HFF-Myc (cell line): ENCODE measurements around the gene KCNN2.

ENCODE experiments used
- DNase-seq: peaks from one replicate; pipeline ENCODE4 v3.0.0-alpha.2; 2011; ENCODE audit warnings: low read depth; ENCODE audit errors: extremely low read depth
- H3K4me3 ChIP-seq: replicated peaks from 2 replicates; pipeline ENCODE4 v1.5.1; 2011; ENCODE audit warnings: low read depth, mild to moderate bottlenecking, control low read depth, low read length
- TF ChIP-seq, protein P1 (sequence below): IDR thresholded peaks from 2 replicates; pipeline ENCODE4 v1.5.1; 2012; ENCODE audit warnings: mild to moderate bottlenecking, low read depth, low read length, control low read depth; ENCODE audit errors: missing control alignments

The KCNN2 gene

DNA sequence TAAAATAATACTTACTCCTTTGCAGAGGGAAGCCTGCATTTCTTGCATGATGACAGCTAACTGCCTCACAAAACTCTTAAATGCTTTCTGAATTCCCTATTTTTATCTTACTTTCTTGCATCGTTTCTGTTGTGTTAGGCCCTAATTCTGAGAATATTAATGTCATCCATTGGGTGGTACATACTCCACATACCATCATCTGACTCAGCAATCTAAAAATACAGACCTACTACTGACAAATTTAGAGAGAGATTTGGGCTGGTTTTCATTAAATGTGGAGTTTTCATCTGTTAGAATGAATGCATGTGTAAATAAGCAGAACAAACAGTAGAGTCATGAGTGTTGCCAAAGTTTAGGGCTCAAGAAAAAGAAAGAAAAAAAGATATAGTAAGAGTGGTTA lies 26.5 kb upstream of the KCNN2 start:
- no peak overlapping the region for H3K4me3 ChIP-seq
- TF ChIP-seq, protein P1, sequence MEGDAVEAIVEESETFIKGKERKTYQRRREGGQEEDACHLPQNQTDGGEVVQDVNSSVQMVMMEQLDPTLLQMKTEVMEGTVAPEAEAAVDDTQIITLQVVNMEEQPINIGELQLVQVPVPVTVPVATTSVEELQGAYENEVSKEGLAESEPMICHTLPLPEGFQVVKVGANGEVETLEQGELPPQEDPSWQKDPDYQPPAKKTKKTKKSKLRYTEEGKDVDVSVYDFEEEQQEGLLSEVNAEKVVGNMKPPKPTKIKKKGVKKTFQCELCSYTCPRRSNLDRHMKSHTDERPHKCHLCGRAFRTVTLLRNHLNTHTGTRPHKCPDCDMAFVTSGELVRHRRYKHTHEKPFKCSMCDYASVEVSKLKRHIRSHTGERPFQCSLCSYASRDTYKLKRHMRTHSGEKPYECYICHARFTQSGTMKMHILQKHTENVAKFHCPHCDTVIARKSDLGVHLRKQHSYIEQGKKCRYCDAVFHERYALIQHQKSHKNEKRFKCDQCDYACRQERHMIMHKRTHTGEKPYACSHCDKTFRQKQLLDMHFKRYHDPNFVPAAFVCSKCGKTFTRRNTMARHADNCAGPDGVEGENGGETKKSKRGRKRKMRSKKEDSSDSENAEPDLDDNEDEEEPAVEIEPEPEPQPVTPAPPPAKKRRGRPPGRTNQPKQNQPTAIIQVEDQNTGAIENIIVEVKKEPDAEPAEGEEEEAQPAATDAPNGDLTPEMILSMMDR = no peak
- DNase-seq = no peak

DNA sequence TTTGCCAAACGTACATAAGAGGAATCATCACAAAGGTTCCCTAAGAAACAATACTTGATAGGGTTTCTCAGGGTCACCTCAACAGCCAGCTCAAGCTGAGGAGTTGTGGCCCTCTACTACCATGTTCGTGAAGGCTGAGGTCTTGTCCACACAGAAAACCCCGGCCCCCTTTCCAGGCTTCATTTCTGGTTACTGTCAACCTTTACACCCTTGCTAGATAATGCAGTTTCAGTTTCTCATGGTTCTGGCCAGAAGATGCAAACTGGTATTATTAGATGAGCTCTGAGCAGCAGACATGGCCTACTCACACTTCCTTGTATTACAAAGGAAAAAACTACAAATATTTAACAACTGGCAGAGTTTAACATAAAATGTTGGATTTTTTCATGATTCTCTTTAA lies 22.8 kb upstream of the KCNN2 start:
- no peak for DNase-seq
- TF ChIP-seq, protein P1 = no peak

DNA sequence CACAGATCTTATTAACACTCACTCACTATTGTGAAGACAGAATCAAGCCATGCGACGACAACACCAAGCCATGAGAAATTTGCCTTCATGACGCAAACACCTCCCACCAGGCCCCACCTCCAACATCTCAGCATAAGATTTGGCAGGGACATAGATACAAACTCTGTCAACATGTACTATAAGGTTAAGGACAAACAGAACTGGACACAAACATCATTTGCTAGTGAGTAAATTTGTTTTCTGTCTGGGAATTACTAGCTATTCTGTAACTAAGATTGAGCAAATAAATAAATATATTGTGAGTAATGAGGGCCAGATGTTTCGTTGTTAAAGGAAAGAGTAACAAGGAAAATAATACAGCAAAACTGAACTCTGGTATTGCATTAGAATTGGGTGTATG lies 15.7 kb upstream of the KCNN2 start:
- TF ChIP-seq, protein P1 = no peak
- H3K4me3 ChIP-seq = no peak overlapping the region
- DNase-seq = no peak

More for the DNA sequence above, 22.8 kb upstream of the KCNN2 start:
- H3K4me3 ChIP-seq = no peak overlapping the region

DNA sequence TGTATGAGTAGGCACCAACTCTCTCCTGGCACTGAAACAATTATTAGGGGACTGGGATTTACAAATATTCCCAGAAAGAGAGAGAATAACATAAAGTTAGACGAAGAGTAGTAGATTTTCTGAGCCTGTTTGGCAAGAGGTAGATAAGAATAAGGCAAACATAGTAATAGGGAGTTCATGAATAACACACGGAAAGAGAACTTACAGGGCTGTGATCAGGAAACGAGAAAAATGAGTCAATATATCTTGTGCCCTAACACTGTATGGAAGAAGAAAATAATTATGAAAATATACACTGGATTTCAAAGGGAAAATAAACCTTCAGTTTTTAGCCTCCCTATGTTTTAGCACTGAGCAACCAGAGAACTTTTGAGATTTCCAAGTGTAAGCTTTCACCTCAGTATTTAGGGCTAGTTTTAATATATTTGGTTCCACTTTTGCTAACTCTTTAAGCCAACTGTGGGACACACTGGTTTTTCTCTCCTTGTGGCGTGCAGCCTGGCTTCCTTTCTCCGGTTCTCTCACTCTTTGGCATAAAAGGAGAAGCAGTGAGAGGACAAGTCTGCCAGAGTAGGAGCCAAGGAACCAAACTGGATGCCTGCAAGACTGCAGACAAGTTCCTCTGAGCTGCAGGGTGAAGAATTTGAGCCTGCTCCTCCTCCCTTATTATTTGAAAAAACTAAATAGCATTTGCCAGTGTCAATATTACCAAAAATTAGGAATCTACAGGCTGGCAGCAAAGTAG lies 6.6 kb upstream of the KCNN2 start:
- TF ChIP-seq, protein P1 = no peak
- H3K4me3 ChIP-seq = no peak overlapping the region
- DNase-seq = no peak

DNA sequence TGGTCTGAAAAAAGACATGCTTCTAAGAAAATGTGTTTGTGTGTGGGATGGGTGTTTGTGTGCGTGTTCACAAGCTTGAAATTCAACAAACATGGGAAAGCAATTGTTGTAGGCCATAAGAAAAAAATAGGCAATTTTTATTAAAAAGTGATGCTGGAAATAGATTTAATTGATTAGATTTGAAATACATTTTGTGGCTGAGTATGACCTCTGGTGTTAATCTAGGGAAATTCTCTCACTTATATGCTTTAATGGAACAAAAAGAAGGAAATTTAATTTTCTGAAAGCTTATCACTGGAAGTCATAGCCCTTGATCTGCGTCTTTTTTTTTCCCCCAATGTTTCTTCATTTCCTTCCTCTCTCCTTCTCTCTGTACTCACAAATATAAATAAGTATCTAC lies 3.5 kb upstream of the KCNN2 start:
- H3K4me3 ChIP-seq = no peak overlapping the region
- TF ChIP-seq, protein P1 = peak; percentile 7
- no peak for DNase-seq

DNA sequence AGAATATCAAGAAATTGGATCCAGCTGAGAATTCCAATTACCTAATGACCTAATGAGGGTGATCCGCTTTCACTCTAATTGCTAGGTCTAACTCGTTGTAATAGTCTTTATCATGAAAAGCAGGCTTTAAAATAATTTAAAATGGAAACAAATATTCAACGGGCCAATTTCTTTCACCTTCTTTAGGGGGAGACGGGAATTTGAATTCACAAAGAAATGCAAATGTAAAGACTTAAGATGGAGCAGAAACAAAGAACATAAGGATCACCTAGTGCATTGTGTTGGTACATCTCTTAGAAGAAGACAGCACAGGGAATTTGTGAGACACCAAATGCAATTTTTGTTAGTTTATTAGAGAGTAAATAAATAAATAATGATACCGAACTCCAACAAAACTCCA lies 1.5 kb upstream of the KCNN2 start:
- no peak for DNase-seq
- H3K4me3 ChIP-seq = peak overlapping the region; percentile 71
- TF ChIP-seq, protein P1 = no peak
